Measurements from ENCODE around the gene CLPSL2.

DNA sequence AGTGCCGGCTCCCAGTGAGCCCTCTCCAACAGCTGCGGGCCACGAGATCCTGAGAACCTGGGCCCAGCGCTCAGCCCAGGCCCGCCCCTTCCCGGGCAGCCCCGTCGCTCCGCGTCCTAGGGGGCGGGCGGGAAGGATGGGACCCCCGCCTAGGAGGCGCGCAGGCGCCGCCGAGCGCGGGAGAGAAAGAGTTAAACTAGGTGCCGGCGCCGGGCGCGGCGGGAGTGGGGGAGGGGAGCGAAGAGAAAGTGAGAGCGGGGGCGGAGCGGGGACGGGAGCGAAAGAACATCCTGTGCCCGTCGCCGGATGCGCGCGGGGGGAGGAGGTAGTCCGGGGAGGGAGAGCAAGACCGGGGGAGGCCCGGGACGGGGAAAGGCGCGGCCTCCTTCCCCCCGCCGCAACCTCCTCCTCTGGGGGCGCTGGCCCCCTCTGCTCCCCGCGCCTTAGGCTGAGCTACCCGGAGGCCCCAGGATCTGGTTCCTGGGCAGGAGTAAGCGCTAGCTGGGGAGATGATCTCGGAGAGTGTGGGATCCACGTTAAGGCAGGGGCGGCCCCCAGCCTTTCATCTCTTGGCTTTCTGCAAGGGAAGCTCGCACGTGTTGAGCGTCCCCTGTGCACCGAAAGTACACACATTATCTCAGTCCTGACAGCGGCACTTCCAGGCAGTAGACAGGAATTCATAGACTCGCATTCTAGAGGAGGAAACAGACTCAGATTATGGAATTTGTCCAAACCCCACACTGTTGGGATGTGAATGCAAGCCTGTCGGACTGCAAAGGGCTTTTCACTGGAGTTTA, 44.5 kb upstream of the CLPSL2 start:
- TF ChIP-seq, protein P1, sequence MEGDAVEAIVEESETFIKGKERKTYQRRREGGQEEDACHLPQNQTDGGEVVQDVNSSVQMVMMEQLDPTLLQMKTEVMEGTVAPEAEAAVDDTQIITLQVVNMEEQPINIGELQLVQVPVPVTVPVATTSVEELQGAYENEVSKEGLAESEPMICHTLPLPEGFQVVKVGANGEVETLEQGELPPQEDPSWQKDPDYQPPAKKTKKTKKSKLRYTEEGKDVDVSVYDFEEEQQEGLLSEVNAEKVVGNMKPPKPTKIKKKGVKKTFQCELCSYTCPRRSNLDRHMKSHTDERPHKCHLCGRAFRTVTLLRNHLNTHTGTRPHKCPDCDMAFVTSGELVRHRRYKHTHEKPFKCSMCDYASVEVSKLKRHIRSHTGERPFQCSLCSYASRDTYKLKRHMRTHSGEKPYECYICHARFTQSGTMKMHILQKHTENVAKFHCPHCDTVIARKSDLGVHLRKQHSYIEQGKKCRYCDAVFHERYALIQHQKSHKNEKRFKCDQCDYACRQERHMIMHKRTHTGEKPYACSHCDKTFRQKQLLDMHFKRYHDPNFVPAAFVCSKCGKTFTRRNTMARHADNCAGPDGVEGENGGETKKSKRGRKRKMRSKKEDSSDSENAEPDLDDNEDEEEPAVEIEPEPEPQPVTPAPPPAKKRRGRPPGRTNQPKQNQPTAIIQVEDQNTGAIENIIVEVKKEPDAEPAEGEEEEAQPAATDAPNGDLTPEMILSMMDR (IDR thresholded peaks at IDR 0.05), result no peak
- TF ChIP-seq POLR2A (IDR thresholded peaks at IDR 0.05), result no peak

Data from lower leg skin (tissue), 3 donors.